ENCODE measurements around the gene TGFBR3L.

DNA sequence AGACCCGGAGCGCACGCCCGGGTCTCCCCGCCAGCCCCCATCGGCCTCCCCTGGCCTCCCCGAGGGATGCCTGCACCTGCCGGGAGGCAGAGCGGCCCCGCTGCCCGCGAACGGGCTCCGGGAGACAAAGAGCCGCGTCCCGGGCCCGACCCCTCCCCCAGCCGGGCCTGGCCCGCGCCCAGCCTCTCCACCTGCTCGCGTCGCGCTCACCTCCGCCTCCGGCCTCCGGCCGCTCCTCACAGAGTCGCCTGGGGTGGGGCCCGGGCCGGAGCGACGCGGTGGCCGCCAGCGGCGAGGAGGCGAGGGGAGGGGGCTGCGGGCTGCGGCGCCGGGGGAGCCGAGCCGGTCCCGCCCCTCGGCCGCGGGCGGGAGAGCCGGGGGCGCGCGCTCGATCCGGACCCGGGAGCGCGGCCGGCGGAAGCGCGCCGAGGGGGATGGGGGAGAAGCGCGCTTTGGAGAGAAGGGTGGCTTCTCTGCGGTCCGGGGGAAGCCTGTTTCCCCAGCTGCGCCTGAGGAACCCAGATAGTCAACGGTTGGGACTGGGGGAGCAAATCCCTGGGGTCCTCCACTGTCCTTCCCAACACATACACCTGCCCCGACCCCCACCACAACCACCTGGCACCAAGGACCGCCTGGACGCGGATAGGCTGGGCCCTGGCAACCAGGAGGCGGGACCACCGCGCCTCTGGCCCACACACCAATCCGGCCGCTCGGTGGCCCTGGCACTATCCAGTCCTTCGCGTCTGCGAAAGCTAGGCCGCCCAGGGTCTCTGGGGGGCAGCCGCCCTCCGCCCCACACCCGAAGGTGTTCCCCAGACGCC lies 40.3 kb upstream of the TGFBR3L start, which contains the start of gene PRR36:
- peak; percentile 61 for TF ChIP-seq EZH2 (IDR thresholded peaks at IDR 0.05; ENCODE audit: low read length)
- TF ChIP-seq, protein P1, sequence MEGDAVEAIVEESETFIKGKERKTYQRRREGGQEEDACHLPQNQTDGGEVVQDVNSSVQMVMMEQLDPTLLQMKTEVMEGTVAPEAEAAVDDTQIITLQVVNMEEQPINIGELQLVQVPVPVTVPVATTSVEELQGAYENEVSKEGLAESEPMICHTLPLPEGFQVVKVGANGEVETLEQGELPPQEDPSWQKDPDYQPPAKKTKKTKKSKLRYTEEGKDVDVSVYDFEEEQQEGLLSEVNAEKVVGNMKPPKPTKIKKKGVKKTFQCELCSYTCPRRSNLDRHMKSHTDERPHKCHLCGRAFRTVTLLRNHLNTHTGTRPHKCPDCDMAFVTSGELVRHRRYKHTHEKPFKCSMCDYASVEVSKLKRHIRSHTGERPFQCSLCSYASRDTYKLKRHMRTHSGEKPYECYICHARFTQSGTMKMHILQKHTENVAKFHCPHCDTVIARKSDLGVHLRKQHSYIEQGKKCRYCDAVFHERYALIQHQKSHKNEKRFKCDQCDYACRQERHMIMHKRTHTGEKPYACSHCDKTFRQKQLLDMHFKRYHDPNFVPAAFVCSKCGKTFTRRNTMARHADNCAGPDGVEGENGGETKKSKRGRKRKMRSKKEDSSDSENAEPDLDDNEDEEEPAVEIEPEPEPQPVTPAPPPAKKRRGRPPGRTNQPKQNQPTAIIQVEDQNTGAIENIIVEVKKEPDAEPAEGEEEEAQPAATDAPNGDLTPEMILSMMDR (optimal IDR thresholded peaks at IDR 0.05 in 1 of 3, IDR thresholded peaks at IDR 0.05 in 1 of 3, conservative IDR thresholded peaks at IDR 0.05 in 1 of 3; ENCODE audit: extremely low read depth in 1 of 3, insufficient read depth in 2 of 3, low read length in 3 of 3): no peak

All from keratinocyte (primary cell).